ENCODE results near the gene KCNG4.

The KCNG4 gene

GRCh38 chr16:84266451-84266850 lies 26.6 kb upstream of the KCNG4 start:
- DNase-seq (ENCODE audit: low spot score), result peak; percentile 56

GRCh38 chr16:84262939-84263338 lies 23.1 kb upstream of the KCNG4 start:
- no peak for DNase-seq (ENCODE audit: low spot score)

- DNase-seq (ENCODE audit: low spot score), result no peak
These were observed 22.2 kb upstream of the KCNG4 start for GRCh38 chr16:84262031-84262430.

- no peak for DNase-seq (ENCODE audit: low spot score)
These were observed 21.1 kb upstream of the KCNG4 start for GRCh38 chr16:84260766-84261554.

GRCh38 chr16:84259691-84260090 lies 19.9 kb upstream of the KCNG4 start:
- no peak for DNase-seq (ENCODE audit: low spot score)

- no peak for DNase-seq (ENCODE audit: low spot score)
These were observed 18.5 kb upstream of the KCNG4 start for GRCh38 chr16:84258266-84258665.

- DNase-seq (ENCODE audit: low spot score), result no peak
These were observed 15.4 kb upstream of the KCNG4 start for GRCh38 chr16:84255050-84255810.

GRCh38 chr16:84254062-84254461 lies 14.2 kb upstream of the KCNG4 start:
- DNase-seq (ENCODE audit: low spot score), result no peak

GRCh38 chr16:84253173-84253572 lies 13.4 kb upstream of the KCNG4 start:
- no peak for DNase-seq (ENCODE audit: low spot score)

- DNase-seq (ENCODE audit: low spot score), result no peak
These were observed 12.4 kb upstream of the KCNG4 start for GRCh38 chr16:84252184-84252583.

GRCh38 chr16:84247844-84248243 lies 8.0 kb upstream of the KCNG4 start:
- no peak for DNase-seq (ENCODE audit: low spot score)

GRCh38 chr16:84247331-84247730 lies 7.5 kb upstream of the KCNG4 start:
- no peak for DNase-seq (ENCODE audit: low spot score)

GRCh38 chr16:84246679-84247077 lies 6.9 kb upstream of the KCNG4 start:
- DNase-seq (ENCODE audit: low spot score), result no peak

- DNase-seq (ENCODE audit: low spot score), result no peak
These were observed 6.3 kb upstream of the KCNG4 start for GRCh38 chr16:84245956-84246678.

- no peak for DNase-seq (ENCODE audit: low spot score)
These were observed 4.9 kb upstream of the KCNG4 start for GRCh38 chr16:84244728-84245127.

- no peak for DNase-seq (ENCODE audit: low spot score)
These were observed 3.9 kb upstream of the KCNG4 start for GRCh38 chr16:84243732-84244131.

GRCh38 chr16:84242839-84243238 lies 3.0 kb upstream of the KCNG4 start:
- no peak for DNase-seq (ENCODE audit: low spot score)

GRCh38 chr16:84241778-84242177 lies 2.0 kb upstream of the KCNG4 start:
- no peak for DNase-seq (ENCODE audit: low spot score)

GRCh38 chr16:84240455-84240854 lies 643 bp upstream of the KCNG4 start:
- no peak for DNase-seq (ENCODE audit: low spot score)

GRCh38 chr16:84239141-84239769 lies 557 bp downstream of the KCNG4 start:
- no peak for DNase-seq (ENCODE audit: low spot score)

GRCh38 chr16:84237994-84238750 lies 1.6 kb downstream of the KCNG4 start:
- DNase-seq (ENCODE audit: low spot score), result no peak

- no peak for DNase-seq (ENCODE audit: low spot score)
These were observed 3.1 kb downstream of the KCNG4 start for GRCh38 chr16:84236671-84237070.

Data from AG08396 (cell line).